GM23248 (cell line): ENCODE data around the gene NEDD4L.

Source experiments
- EZH2 ChIP-seq: fragments of 200-600 bp; sonication (generic); IDR thresholded peaks from 2 replicates; pipeline ENCODE4 v1.6.1; 2018; ENCODE audit warnings: antibody characterized with exemption, mild to moderate bottlenecking; ENCODE audit not compliant: insufficient read depth, poor library complexity, severe bottlenecking
- EZH2phosphoT487 ChIP-seq: fragments of 200-600 bp; sonication (generic); IDR thresholded peaks from 2 replicates; pipeline ENCODE4 v1.6.1; 2018; ENCODE audit warnings: antibody characterized with exemption, moderate library complexity, mild to moderate bottlenecking, low read depth; ENCODE audit not compliant: insufficient read depth

GRCh38 chr18:58057291-58057965 is 13.4 kb downstream of the NEDD4L start:
- no peak for TF ChIP-seq EZH2
- TF ChIP-seq EZH2phosphoT487, result no peak
